Heart left ventricle (tissue), 16 donors: ENCODE measurements around the gene TP53TG5. TPM values are rescaled to one million over a fixed set of nuclear protein-coding genes. Genes with fewer than 3 reads are reported as not detected.
A peak's percentile ranks its signal among the peaks of the same experiment; 100 is the strongest.

Experiments
- ATAC-seq, 4 donors: fragments of 200-7000 bp; cut with Tn5 transposase; one replicate each; pipeline ENCODE4 v1.9.1; 2020 to 2022; ENCODE audit warnings: moderate library complexity in 4 of 4, mild to moderate bottlenecking in 3 of 4, moderate number of reproducible peaks in 1 of 4
- DNase-seq, 5 donors: peaks; one replicate each; pipeline ENCODE4 v3.0.0-alpha.2; 2020
- H3K27ac ChIP-seq, 12 donors: fragments of 200-600 bp; sonication (generic) in 4 of 12; one replicate each; pipeline versions ENCODE4 v1.5.0 to v1.8.0; 2016 to 2022; ENCODE audit warnings: mild to moderate bottlenecking in 2 of 12
- H3K27me3 ChIP-seq, 9 donors: fragments of 200-600 bp; sonication (generic) in 2 of 9; one replicate each; pipeline versions ENCODE4 v1.5.1 to v1.8.0; 2016 to 2022; ENCODE audit warnings: mild to moderate bottlenecking in 3 of 9
- H3K36me3 ChIP-seq, 9 donors: fragments of 200-600 bp; sonication (generic) in 2 of 9; one replicate each; pipeline versions ENCODE4 v1.5.0 to v1.8.0; 2018 to 2022; ENCODE audit warnings: mild to moderate bottlenecking in 2 of 9
- H3K4me1 ChIP-seq, 12 donors: fragments of 200-600 bp; sonication (generic) in 4 of 12; one replicate each; pipeline versions ENCODE4 v1.5.0 to v1.8.0; 2016 to 2022; ENCODE audit warnings: mild to moderate bottlenecking in 3 of 12
- H3K4me3 ChIP-seq, 12 donors: fragments of 200-600 bp; sonication (generic) in 4 of 12; one replicate each; pipeline versions ENCODE4 v1.5.0 to v1.8.0; 2017 to 2022; ENCODE audit warnings: mild to moderate bottlenecking in 9 of 12, moderate library complexity in 4 of 12
- H3K9me3 ChIP-seq, 12 donors: fragments of 200-600 bp; sonication (generic) in 4 of 12; one replicate each; pipeline versions ENCODE4 v1.5.0 to v1.8.0; 2016 to 2022; ENCODE audit warnings: mild to moderate bottlenecking in 1 of 12
- CTCF ChIP-seq, 12 donors: fragments of 200-600 bp; sonication (generic) in 4 of 12; IDR thresholded peaks; one replicate each; pipeline versions ENCODE4 v1.5.0 to v1.8.0; 2018 to 2022; ENCODE audit warnings: antibody characterized with exemption in 12 of 12, mild to moderate bottlenecking in 5 of 12
- POLR2A ChIP-seq, 2 donors: fragments of 450-650 bp; IDR thresholded peaks; one replicate each; pipeline ENCODE4 v1.6.1; 2017; ENCODE audit warnings: antibody characterized with exemption in 2 of 2, mild to moderate bottlenecking in 2 of 2, moderate library complexity in 2 of 2
- WGBS, 4 donors: extraction: QIAGEN DNeasy Blood & Tissue Kit in 2 of 4; methylation state at CpG; one replicate each; pipeline versions ENCODE4 v1.1.5 to v1.1.7; 2013 to 2018; 5-methylcytosine and 5-hydroxymethylcytosine counted together
- intact Hi-C, 10 donors: fragments of 100-400 bp; cut with DNase I; formaldehyde crosslinking; loops; one replicate each; pipeline versions ENCODE4 v1.11.1 to v1.14.2; 2022
- polyA plus RNA-seq, 2 donors: library from polyadenylated mRNA; stranded (reverse); fragments of 200-250 nt; gene quantifications; one replicate each; pipeline ENCODE4 v1.2.3, GENCODE V29; 2013
- total RNA-seq, 9 donors: library from RNA; depleted of rRNA in 2 of 9; stranded (reverse); fragments of >200 nt in 2 of 9; fragmentation: NEBNext Ultra II Directional in 3 of 9; extraction: Animal tissue kit (Norgen Biotek cat#: 25700) in 3 of 9; gene quantifications; one replicate each; pipeline versions ENCODE4 v1.1.0 to v1.2.4, GENCODE V29; 2016 to 2023
- donor health status: ischemic (EF 13 %, LVEDD 7.1; RV severe dilation, severe dysfunction).
- donor health status: healthy with polysubstance abuse.
- donor health status: DM: no; HTN: yes; CAD: no.
- donor health status: DM: no; HTN: no; CAD: no.
- donor health status: ischemic (EF 25% LVEDD 6.9; RV normal size, moderate dysfunction).
- donor health status: ischemic (EF 25% LVEDD 5.7; RV mildly dilated, moderate dysfunction).
- donor health status: healthy.
- donor health status: DM: yes; HTN: yes; CAD: no.
- donor health status: ischemic (EF 35%, LVEDD 5.7; RV mildly dilated, moderate dysfunction).
- donor health status: nonischemic (EF 11% LVEDD 7.7; RV severe dilation, severe dysfunction).
- donor health status: DM: yes; HTN: yes; CAD: no.
- donor health status: PGD.
- donor health status: ischemic (EF 29% LVEDD 5.4; RV normal size, mild dysfunction).
- donor health status: nonischemic (EF 23%, LVEDD 6.1; RV moderate dilation, normal function).

The TP53TG5 gene
- total and polyA plus RNA-seq, 11 donors, result 0.32 to 3.2 (median 0.76) TPM; not detected in 2

- TF ChIP-seq CTCF (IDR thresholded peaks at IDR 0.05) (no peak), POLR2A (IDR thresholded peaks at IDR 0.05) (no peak)
- no peaks in the 10 kb centered on the region for H3K27me3 ChIP-seq
- peaks cover 0 to 54% (median 39%) of the 10 kb centered on the region in 12 donors for H3K4me1 ChIP-seq
- WGBS, 4 donors, result 70 to 83% (median 72%) methylated on average over 2 of the region's 2 CpGs
- H3K9me3 ChIP-seq, result no peaks in the 10 kb centered on the region
- ATAC-seq (no peak), DNase-seq (no peak)
- H3K36me3 ChIP-seq, result peaks cover 0 to 45% (median 32%) of the 10 kb centered on the region in 9 donors
- peak overlapping the region in 10 of 12 donors; percentile 74 to 97 (median 86) for H3K4me3 ChIP-seq
- peak overlapping the region in 5 of 12 donors; percentile 83 to 90 (median 88) for H3K27ac ChIP-seq
- intact Hi-C loops, result loop anchor here in 5 of 10 donors (5.0 to 10.0 kb wide), 4 partner anchors 45 to 452 kb away; partner anchors contain the start of genes SYS1 (in 3 of the 5), STK4 (in 1 of the 5) and TOMM34 (in 1 of the 5)
Measured at GRCh38 chr20:45416917-45417316, 38.8 kb upstream of the TP53TG5 start.

GRCh38 chr20:45415822-45416637 is 37.9 kb upstream of the TP53TG5 start, which contains the start of gene PIGT:
Gene PIGT, plus strand, starts transcription at chr20:45416141. Its CDS starts 16 bp downstream, at chr20:45416157.
- H3K36me3 ChIP-seq, result peaks cover 0 to 45% (median 32%) of the 10 kb centered on the region in 9 donors
- H3K4me1 ChIP-seq, result peaks cover 0 to 62% (median 42%) of the 10 kb centered on the region in 12 donors
- H3K4me3 ChIP-seq, result peak within 1 kb of the TSS; percentile 52 to 97 (median 82)
- peak; percentile 65 to 84 (median 77) for ATAC-seq
- 0% methylated on average over 25 to 52 of the region's 52 CpGs for WGBS, 4 donors
- H3K9me3 ChIP-seq, result no peaks in the 10 kb centered on the region
- TF ChIP-seq POLR2A (IDR thresholded peaks at IDR 0.05) (peak; percentile 52 to 92), CTCF (IDR thresholded peaks at IDR 0.05) (no peak)
- peak within 1 kb of the TSS; percentile 55 to 90 (median 83) for H3K27ac ChIP-seq
- H3K27me3 ChIP-seq, result no peaks in the 10 kb centered on the region
- peak; percentile 87 to 92 (median 88) for DNase-seq
- intact Hi-C loops, result loop anchor here in 5 of 10 donors (5.0 to 10.0 kb wide), 4 partner anchors 44 to 451 kb away; partner anchors contain the start of genes SYS1 (in 3 of the 5), STK4 (in 1 of the 5) and TOMM34 (in 1 of the 5)

- Histone ChIP-seq H3K27ac (no peak overlapping the region), H3K27me3 (no peaks in the 10 kb centered on the region), H3K4me1 (peaks cover 0 to 62% (median 45%) of the 10 kb centered on the region in 12 donors), H3K9me3 (no peaks in the 10 kb centered on the region), H3K4me3 (no peak overlapping the region), H3K36me3 (peaks cover 0 to 46% (median 34%) of the 10 kb centered on the region in 9 donors)
- intact Hi-C loops, result loop anchor here in 1 of 10 donors (10.0 kb wide), 1 partner anchor 449 kb away; the partner anchor contains the start of genes STK4 and TOMM34
- 63 to 90% (median 76%) methylated on average over 3 of the region's 3 CpGs for WGBS, 4 donors
- DNase-seq, result no peak
- ATAC-seq, result no peak
- TF ChIP-seq POLR2A (IDR thresholded peaks at IDR 0.05), result no peak
- no peak for TF ChIP-seq CTCF (IDR thresholded peaks at IDR 0.05)
Measured at GRCh38 chr20:45413479-45413878, 35.4 kb upstream of the TP53TG5 start.

GRCh38 chr20:45412653-45413052 is 34.5 kb upstream of the TP53TG5 start:
- DNase-seq (no peak), ATAC-seq (no peak)
- TF ChIP-seq POLR2A (IDR thresholded peaks at IDR 0.05) (no peak), CTCF (IDR thresholded peaks at IDR 0.05) (no peak)
- 78 to 85% (median 80%) methylated on average over 5 of the region's 5 CpGs for WGBS, 4 donors
- no peak overlapping the region for H3K4me3 ChIP-seq
- H3K27ac ChIP-seq, result peak overlapping the region in 5 of 12 donors; percentile 5 to 99 (median 15)
- peaks cover 0 to 62% (median 43%) of the 10 kb centered on the region in 12 donors for H3K4me1 ChIP-seq
- H3K36me3 ChIP-seq, result peaks cover 0 to 45% (median 34%) of the 10 kb centered on the region in 9 donors
- H3K27me3 ChIP-seq, result no peaks in the 10 kb centered on the region
- H3K9me3 ChIP-seq, result no peaks in the 10 kb centered on the region
- intact Hi-C loops, result loop anchor here in 1 of 10 donors (10.0 kb wide), 1 partner anchor 448 kb away; the partner anchor contains the start of genes STK4 and TOMM34
